Stimulated activated naive B cell treated with anti-CD40 and anti-IgM and Interleukin-4, amounts not matched to agents 10 μg/mL and 1 μg/mL and 100 μg/mL, for 72 hours (primary cell): Measurements from ENCODE around the gene CYP2C18.
"Not testable (repeated sequence)": the region's sequence is repeated elsewhere in the genome, so short reads cannot be mapped to it uniquely, and the experiment has no call there.

Experiments used
- ATAC-seq, 2 donors: fragments of 150-1000 bp; cut with Tn5 transposase; replicated peaks; 2 replicates each; pipeline ENCODE4 v1.10.0; 2021; ENCODE audit warnings: moderate library complexity in 1 of 2
- DNase-seq: peaks from one replicate; pipeline ENCODE4 v3.0.0; 2021
- H3K27ac Mint-ChIP-seq: one replicate; pipeline ENCODE4 v1.8.0; 2022; ENCODE audit warnings: mild to moderate bottlenecking, mixed read lengths
- H3K27me3 Mint-ChIP-seq, 2 donors: one replicate each; pipeline ENCODE4 v1.8.0; 2022; ENCODE audit warnings: mixed read lengths in 2 of 2
- H3K36me3 Mint-ChIP-seq, 2 donors: one replicate each; pipeline ENCODE4 v1.8.0; 2022; ENCODE audit warnings: mixed read lengths in 2 of 2, mild to moderate bottlenecking in 1 of 2
- H3K4me1 Mint-ChIP-seq, 2 donors: one replicate each; pipeline ENCODE4 v1.8.0; 2022; ENCODE audit warnings: mixed read lengths in 2 of 2, mild to moderate bottlenecking in 1 of 2
- H3K4me3 Mint-ChIP-seq, 2 donors: one replicate each; pipeline ENCODE4 v1.8.0; 2022; ENCODE audit warnings: mild to moderate bottlenecking in 2 of 2, mixed read lengths in 2 of 2, moderate library complexity in 1 of 2
- H3K9me3 Mint-ChIP-seq, 2 donors: one replicate each; pipeline ENCODE4 v1.8.0; 2022; ENCODE audit warnings: mixed read lengths in 2 of 2, mild to moderate bottlenecking in 1 of 2

The CYP2C18 gene

GRCh38 chr10:94683214-94684054 is at the start of gene CYP2C18:
Gene CYP2C18, plus strand, starts transcription at chr10:94683729. Its CDS starts 91 bp downstream, at chr10:94683820.
- peaks cover 6% of the 10 kb centered on the region in 2 donors for H3K27me3 Mint-ChIP-seq
- DNase-seq: no peak
- no peak for ATAC-seq
- no peak within 1 kb of the TSS for H3K27ac Mint-ChIP-seq
- H3K4me1 Mint-ChIP-seq: no peaks in the 10 kb centered on the region
- H3K9me3 Mint-ChIP-seq: peaks cover 0 to 4% of the 10 kb centered on the region in 2 donors
- no peak within 1 kb of the TSS for H3K4me3 Mint-ChIP-seq
- no peaks in the 10 kb centered on the region for H3K36me3 Mint-ChIP-seq

- not testable (repeated sequence) for ATAC-seq, H3K27ac Mint-ChIP-seq, H3K36me3 Mint-ChIP-seq, DNase-seq, H3K4me1 Mint-ChIP-seq, H3K4me3 Mint-ChIP-seq
- peaks cover 21 to 33% of the 10 kb centered on the region in 2 donors for H3K9me3 Mint-ChIP-seq
- peaks cover 7 to 15% of the 10 kb centered on the region in 2 donors for H3K27me3 Mint-ChIP-seq
Observed at GRCh38 chr10:94638097-94638496, 45.4 kb upstream of the CYP2C18 start.

DNA sequence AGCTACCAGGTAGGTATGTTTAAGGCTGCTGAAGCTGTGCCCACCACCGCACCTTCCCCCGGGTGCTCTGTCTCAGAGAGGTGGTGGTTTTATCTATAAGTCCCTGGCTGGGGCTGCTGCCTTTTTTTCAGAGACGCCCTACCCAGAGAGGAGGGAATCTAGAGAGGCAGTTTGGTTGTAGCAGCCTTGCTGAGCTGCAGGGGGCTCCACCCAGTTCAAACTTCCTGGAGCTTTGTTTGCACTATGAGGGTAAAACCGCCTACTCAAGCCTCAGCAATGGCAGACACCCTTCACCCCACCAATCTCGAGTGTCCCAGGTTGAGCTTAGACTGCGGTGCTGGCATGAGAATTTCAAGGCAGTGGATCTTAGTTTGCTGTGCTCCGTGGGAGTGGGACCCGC is 43.6 kb upstream of the CYP2C18 start:
- Mint-ChIP-seq H3K27ac (no peak overlapping the region), H3K4me3 (no peak overlapping the region)

GRCh38 chr10:94640562-94640961 is 43.0 kb upstream of the CYP2C18 start:
- Mint-ChIP-seq H3K27me3 (peaks cover 7 to 15% of the 10 kb centered on the region in 2 donors), H3K4me1 (peaks cover 4 to 10% of the 10 kb centered on the region in 2 donors), H3K36me3 (peaks cover 6 to 8% of the 10 kb centered on the region in 2 donors), H3K9me3 (peaks cover 19 to 25% of the 10 kb centered on the region in 2 donors), H3K4me3 (no peak overlapping the region), H3K27ac (no peak overlapping the region)
- ATAC-seq (no peak), DNase-seq (no peak)

More for the DNA sequence above, 43.6 kb upstream of the CYP2C18 start:
- ATAC-seq (no peak), DNase-seq (no peak)
- Mint-ChIP-seq H3K27me3 (peaks cover 7 to 15% of the 10 kb centered on the region in 2 donors), H3K9me3 (peaks cover 21 to 25% of the 10 kb centered on the region in 2 donors), H3K36me3 (peaks cover 6 to 8% of the 10 kb centered on the region in 2 donors), H3K4me1 (peaks cover 0 to 4% of the 10 kb centered on the region in 2 donors)

DNA sequence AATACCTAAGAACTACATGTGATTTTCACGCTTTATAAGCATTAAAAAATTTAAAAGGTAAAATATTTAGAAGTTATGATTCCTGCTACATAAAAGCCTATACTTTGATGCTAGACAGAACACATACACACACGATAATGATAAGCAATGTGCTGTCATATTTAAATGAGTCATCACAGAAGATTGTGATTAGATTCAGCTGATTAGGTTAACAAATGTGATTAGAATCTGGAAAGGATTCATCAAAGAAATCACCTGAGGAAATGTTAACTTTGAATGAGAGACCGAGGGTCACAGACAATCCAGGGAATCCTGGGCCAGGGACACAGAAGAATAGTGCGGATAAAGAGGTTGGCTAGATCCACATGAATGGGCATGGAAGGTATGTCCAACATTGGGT is 42.0 kb upstream of the CYP2C18 start:
- no peak overlapping the region for H3K27ac Mint-ChIP-seq
- ATAC-seq: no peak
- peaks cover 4 to 17% of the 10 kb centered on the region in 2 donors for H3K4me1 Mint-ChIP-seq
- H3K4me3 Mint-ChIP-seq: no peak overlapping the region
- H3K9me3 Mint-ChIP-seq: peaks cover 17 to 20% of the 10 kb centered on the region in 2 donors
- H3K36me3 Mint-ChIP-seq: peaks cover 6 to 8% of the 10 kb centered on the region in 2 donors
- no peak for DNase-seq
- peaks cover 7 to 15% of the 10 kb centered on the region in 2 donors for H3K27me3 Mint-ChIP-seq

DNA sequence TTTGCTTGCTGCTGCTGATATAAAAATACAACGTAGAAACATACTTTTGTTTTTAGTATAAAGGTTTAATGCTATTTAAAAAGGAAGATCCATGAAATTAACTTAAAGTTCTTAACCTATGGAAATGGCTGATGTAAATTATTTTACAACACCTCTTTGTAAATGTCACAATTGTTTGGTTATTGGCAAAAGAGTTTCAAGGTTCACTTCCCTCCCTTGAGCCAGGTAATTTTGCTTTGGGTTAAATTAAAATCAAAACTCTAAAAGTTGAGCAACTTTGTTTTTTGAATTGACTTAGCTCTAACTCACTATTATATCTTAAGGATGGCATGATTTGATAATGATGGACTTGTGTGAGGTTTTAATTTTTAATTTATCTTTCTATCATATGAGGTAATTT is 39.2 kb upstream of the CYP2C18 start:
- H3K4me1 Mint-ChIP-seq: peaks cover 4 to 17% of the 10 kb centered on the region in 2 donors
- DNase-seq: no peak
- no peaks in the 10 kb centered on the region for H3K36me3 Mint-ChIP-seq
- ATAC-seq: no peak
- H3K9me3 Mint-ChIP-seq: peaks cover 1 to 2% of the 10 kb centered on the region in 2 donors
- H3K27ac Mint-ChIP-seq: no peak overlapping the region
- peaks cover 1 to 7% of the 10 kb centered on the region in 2 donors for H3K27me3 Mint-ChIP-seq
- H3K4me3 Mint-ChIP-seq: no peak overlapping the region

DNA sequence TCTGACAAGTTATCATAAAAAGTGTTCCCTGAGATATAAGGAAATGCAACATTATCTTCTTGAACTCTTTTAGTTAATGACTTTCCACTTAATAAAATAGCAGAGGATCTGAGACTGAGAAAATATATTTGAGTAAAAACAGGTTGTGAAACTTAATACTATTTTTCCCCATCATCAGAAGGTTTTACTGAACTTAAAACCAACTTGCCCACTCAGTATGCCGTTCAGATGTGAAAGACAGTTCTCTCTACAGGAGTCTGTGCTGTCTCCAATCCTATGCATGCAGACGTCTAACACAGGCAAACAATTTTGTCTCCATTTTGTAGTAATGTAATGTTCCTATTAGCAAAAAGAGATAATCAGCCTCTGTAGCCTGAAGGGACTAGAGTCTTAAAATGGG is 38.2 kb upstream of the CYP2C18 start:
- H3K9me3 Mint-ChIP-seq: no peaks in the 10 kb centered on the region
- DNase-seq: no peak
- peaks cover 7 to 11% of the 10 kb centered on the region in 2 donors for H3K27me3 Mint-ChIP-seq
- peak overlapping the region in 1 of 2 donors; percentile 37 for H3K4me3 Mint-ChIP-seq
- peak; percentile 93 to 96 for ATAC-seq
- no peaks in the 10 kb centered on the region for H3K36me3 Mint-ChIP-seq
- H3K4me1 Mint-ChIP-seq: peaks cover 4 to 17% of the 10 kb centered on the region in 2 donors
- no peak overlapping the region for H3K27ac Mint-ChIP-seq

DNA sequence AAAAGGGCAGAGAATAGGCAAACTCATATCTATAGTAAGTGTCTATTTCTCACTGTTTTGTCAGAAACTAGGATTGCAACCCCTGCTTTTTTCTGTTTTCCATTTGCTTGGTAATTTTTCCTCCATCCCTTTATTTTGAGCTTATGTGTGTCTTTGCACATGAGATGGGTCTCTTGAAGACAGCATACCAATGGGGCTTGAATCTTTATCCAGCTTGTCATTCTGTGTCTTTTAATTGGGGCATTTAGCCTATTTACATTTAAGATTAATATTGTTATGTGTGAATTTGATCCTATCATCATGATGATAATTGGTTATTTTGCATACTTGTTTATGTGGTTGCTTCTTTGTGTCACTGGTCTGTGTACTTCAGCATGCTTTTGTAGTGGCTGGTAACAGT is 28.3 kb upstream of the CYP2C18 start:
- not testable (repeated sequence) for ATAC-seq, H3K36me3 Mint-ChIP-seq, H3K4me1 Mint-ChIP-seq, H3K27me3 Mint-ChIP-seq, H3K27ac Mint-ChIP-seq, DNase-seq, H3K4me3 Mint-ChIP-seq
- peaks cover 12% of the 10 kb centered on the region in 2 donors for H3K9me3 Mint-ChIP-seq

GRCh38 chr10:94663061-94663460 is 20.5 kb upstream of the CYP2C18 start:
- not testable (repeated sequence) for H3K4me1 Mint-ChIP-seq, H3K4me3 Mint-ChIP-seq, DNase-seq, ATAC-seq, H3K27ac Mint-ChIP-seq, H3K9me3 Mint-ChIP-seq, H3K36me3 Mint-ChIP-seq
- H3K27me3 Mint-ChIP-seq: peaks cover 0 to 32% of the 10 kb centered on the region in 2 donors

- Mint-ChIP-seq H3K27me3 (peaks cover 0 to 27% of the 10 kb centered on the region in 2 donors), H3K4me3 (no peak overlapping the region), H3K36me3 (no peaks in the 10 kb centered on the region), H3K9me3 (peaks cover 0 to 2% of the 10 kb centered on the region in 2 donors), H3K4me1 (no peaks in the 10 kb centered on the region), H3K27ac (no peak overlapping the region)
- ATAC-seq (no peak), DNase-seq (no peak)
Observed at GRCh38 chr10:94666391-94667102, 17.0 kb upstream of the CYP2C18 start.

DNA sequence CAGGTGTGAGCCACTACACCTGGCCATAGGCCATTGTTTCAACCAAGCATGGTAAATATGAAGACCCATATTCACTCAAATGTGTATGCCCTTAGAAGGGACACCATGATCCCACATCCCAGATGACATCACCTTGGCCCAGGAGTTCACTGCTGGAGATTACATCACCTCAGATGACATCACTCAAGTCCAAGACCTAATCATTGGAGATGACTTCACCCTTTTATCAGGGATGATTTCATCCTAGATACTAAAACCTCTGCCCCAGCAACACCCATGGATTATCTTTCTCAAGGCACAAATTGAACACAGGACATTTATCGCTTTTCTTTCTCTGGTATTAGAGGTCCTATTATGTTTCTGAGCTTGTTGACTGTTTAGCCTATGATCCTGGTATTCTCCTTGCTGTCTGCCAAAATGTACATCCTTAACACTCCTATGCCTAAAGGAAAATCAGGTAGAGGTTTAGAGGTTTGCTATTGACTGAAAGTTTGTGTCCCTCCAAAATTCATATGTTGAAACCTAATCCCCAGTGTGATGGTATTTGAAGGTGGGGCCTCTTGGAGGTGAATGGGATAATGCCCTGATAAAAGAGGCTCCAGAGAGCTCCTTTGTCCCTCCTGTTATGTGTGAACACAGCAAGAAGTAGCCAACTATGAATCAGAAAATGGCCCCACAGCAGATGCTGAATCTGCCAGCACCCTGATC is 9.8 kb upstream of the CYP2C18 start:
- H3K4me1 Mint-ChIP-seq: no peaks in the 10 kb centered on the region
- H3K9me3 Mint-ChIP-seq: peaks cover 0 to 2% of the 10 kb centered on the region in 2 donors
- H3K27ac Mint-ChIP-seq: no peak overlapping the region
- no peak for ATAC-seq
- H3K36me3 Mint-ChIP-seq: no peaks in the 10 kb centered on the region
- H3K27me3 Mint-ChIP-seq: peaks cover 0 to 14% of the 10 kb centered on the region in 2 donors
- DNase-seq: no peak
- no peak overlapping the region for H3K4me3 Mint-ChIP-seq

GRCh38 chr10:94676496-94676895 is 7.0 kb upstream of the CYP2C18 start:
- ATAC-seq (no peak), DNase-seq (no peak)
- Mint-ChIP-seq H3K36me3 (no peaks in the 10 kb centered on the region), H3K27me3 (peaks cover 0 to 14% of the 10 kb centered on the region in 2 donors), H3K27ac (no peak overlapping the region), H3K4me3 (no peak overlapping the region), H3K4me1 (no peaks in the 10 kb centered on the region), H3K9me3 (no peaks in the 10 kb centered on the region)

DNA sequence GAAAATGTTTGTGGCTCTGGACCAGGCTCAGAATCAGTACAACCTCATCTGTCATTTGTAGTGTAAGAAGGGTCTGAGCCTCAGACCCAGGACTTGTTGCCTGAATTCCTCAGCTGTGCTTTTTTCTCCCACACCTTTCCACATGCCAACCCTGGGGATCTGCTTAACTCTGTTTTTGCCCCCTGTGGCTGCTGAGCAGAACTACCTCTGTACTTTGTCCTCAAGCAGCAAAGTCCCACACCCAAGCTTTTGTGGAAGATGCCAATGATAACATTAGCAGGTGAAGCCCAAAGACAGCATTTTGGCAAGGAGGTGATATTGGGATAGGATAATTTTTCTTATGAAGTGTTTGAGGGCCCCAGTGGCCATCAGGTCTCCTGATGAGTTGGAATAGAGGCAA is 5.8 kb upstream of the CYP2C18 start:
- H3K36me3 Mint-ChIP-seq: no peaks in the 10 kb centered on the region
- H3K4me3 Mint-ChIP-seq: no peak overlapping the region
- H3K27ac Mint-ChIP-seq: no peak overlapping the region
- no peak for ATAC-seq
- no peaks in the 10 kb centered on the region for H3K9me3 Mint-ChIP-seq
- no peak for DNase-seq
- H3K4me1 Mint-ChIP-seq: no peaks in the 10 kb centered on the region
- peaks cover 0 to 14% of the 10 kb centered on the region in 2 donors for H3K27me3 Mint-ChIP-seq

- Mint-ChIP-seq H3K4me3 (no peak overlapping the region), H3K4me1 (no peaks in the 10 kb centered on the region), H3K27me3 (peaks cover 0 to 14% of the 10 kb centered on the region in 2 donors), H3K9me3 (no peaks in the 10 kb centered on the region), H3K27ac (no peak overlapping the region), H3K36me3 (no peaks in the 10 kb centered on the region)
- DNase-seq (no peak), ATAC-seq (no peak)
Observed at GRCh38 chr10:94678475-94678874, 5.1 kb upstream of the CYP2C18 start.
